HG03432 (cell line): ENCODE measurements around the gene CASK.

Experiments
- ATAC-seq: cut with Tn5 transposase; IDR thresholded peaks from one replicate; pipeline ENCODE4 v1.9.1; 2021; ENCODE audit warnings: mild to moderate bottlenecking, moderate library complexity; ENCODE audit not compliant: unreplicated experiment

CASK gene

DNA sequence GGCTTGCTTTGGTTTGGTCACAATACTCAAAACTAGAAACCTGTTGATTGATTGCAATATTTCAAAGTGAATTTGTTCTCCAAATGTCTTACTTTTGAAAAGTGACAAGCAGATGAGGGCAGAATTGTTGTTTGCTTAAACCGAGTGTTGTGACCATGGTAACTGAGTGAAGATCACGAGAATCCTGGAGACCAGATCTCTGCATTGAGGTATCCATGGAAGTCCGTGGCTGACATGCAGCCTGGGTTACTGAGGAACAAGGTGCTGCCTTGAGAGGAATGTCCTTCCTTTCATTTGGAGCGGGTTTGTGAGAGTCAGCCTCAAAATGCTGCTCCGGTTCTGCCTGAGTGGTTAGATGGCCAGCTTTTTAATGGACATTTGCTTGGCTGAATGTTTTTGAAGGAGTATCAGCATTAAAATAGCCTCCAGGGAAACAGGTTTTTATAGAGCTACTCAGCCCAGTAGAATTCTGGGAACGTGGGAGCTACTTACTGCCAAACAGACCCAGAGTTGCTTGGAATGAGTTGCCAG lies 444.9 kb downstream of the CASK start:
- no peak for ATAC-seq

GRCh38 chrX:41475591-41476241 lies 447.6 kb downstream of the CASK start:
- ATAC-seq = no peak

GRCh38 chrX:41475191-41475590 lies 448.2 kb downstream of the CASK start:
- ATAC-seq = no peak

GRCh38 chrX:41474726-41475100 lies 448.6 kb downstream of the CASK start:
- no peak for ATAC-seq

DNA sequence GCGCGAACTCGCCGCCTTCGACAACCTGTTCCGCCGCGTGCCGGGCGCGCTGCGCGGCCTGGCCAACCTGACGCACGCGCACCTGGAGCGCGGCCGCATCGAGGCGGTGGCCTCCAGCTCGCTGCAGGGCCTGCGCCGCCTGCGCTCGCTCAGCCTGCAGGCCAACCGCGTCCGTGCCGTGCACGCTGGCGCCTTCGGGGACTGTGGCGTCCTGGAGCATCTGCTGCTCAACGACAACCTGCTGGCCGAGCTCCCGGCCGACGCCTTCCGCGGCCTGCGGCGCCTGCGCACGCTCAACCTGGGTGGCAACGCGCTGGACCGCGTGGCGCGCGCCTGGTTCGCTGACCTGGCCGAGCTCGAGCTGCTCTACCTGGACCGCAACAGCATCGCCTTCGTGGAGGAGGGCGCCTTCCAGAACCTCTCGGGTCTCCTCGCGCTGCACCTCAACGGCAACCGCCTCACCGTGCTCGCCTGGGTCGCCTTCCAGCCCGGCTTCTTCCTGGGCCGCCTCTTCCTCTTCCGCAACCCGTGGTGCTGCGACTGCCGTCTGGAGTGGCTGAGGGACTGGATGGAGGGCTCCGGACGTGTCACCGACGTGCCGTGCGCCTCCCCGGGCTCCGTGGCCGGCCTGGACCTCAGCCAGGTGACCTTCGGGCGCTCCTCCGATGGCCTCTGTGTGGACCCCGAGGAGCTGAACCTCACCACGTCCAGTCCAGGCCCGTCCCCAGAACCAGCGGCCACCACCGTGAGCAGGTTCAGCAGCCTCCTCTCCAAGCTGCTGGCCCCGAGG lies 449.2 kb downstream of the CASK start:
- no peak for ATAC-seq

DNA sequence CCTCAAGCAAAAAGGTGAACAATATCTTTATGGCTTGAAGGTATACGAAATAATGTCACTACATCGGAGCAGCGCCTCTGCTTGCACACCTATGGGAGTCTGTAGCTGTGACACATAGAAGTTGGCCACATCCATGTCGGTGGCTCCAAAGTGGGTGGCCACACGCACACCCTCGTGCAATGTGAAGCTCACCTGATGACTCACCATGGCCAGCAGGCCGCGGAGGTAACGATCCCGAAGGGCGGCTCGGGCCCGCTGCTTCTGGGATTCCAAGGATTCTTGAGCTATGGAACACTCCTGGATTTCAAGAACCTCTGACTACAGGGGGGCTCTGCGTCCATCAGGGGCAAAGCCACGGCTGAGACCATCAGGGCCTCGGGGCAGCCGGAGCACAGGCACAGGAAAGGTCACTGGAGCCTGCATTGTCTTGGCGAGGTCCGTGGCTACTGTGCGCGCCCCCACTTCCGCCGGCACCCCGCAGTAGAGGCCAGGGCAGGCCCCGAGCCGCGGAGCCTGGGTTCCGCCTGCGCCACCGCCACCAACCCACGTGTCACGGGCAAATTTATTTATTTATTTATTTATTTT lies 451.0 kb downstream of the CASK start:
- no peak for ATAC-seq

GRCh38 chrX:41471786-41472185 lies 451.6 kb downstream of the CASK start:
- ATAC-seq = no peak

GRCh38 chrX:41470706-41471105 lies 452.6 kb downstream of the CASK start:
- no peak for ATAC-seq

GRCh38 chrX:41468647-41469323 lies 454.6 kb downstream of the CASK start:
- ATAC-seq = no peak
